ENCODE results near the gene QSOX1.
"Not testable (repeated sequence)": the region's sequence is repeated elsewhere in the genome, so short reads cannot be mapped to it uniquely, and the experiment has no call there.

Gene QSOX1, protein sequence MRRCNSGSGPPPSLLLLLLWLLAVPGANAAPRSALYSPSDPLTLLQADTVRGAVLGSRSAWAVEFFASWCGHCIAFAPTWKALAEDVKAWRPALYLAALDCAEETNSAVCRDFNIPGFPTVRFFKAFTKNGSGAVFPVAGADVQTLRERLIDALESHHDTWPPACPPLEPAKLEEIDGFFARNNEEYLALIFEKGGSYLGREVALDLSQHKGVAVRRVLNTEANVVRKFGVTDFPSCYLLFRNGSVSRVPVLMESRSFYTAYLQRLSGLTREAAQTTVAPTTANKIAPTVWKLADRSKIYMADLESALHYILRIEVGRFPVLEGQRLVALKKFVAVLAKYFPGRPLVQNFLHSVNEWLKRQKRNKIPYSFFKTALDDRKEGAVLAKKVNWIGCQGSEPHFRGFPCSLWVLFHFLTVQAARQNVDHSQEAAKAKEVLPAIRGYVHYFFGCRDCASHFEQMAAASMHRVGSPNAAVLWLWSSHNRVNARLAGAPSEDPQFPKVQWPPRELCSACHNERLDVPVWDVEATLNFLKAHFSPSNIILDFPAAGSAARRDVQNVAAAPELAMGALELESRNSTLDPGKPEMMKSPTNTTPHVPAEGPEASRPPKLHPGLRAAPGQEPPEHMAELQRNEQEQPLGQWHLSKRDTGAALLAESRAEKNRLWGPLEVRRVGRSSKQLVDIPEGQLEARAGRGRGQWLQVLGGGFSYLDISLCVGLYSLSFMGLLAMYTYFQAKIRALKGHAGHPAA

DNA sequence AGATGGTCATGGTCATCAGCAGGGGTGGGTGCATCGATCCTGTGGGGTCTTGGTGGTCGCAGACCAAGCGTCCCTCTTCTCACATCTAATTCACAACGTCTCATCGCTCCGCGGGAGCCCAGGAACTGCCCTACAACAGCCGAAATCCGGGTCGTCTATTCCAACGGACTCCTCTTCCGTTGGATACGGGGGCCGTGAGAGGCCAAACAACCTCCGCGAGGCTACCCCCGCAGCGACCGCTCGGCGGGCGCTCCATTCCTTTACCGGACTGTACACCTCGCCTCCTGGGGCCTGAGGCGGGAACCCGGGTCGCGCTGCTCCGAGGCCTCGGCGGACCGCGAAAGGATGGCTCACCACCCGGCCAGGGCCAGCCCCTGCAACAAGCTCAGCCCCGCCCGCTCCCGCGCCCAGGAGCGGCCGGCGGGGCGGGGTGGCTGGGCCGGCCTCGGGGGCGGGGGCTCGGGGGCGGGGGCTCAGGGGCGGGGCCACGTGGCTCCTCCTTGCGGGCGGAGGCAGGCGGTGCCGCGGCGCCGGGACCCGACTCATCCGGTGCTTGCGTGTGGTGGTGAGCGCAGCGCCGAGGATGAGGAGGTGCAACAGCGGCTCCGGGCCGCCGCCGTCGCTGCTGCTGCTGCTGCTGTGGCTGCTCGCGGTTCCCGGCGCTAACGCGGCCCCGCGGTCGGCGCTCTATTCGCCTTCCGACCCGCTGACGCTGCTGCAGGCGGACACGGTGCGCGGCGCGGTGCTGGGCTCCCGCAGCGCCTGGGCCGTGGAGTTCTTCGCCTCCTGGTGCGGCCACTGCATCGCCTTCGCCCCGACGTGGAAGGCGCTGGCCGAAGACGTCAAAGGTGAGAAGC lies at the start of gene QSOX1:
Gene QSOX1, plus strand, starts transcription at position 545 of the 857 bp plus-strand sequence. Its CDS starts 39 bp downstream, at position 584.
- DNase-seq (ENCODE audit: low spot score), result peak; percentile 96

DNA sequence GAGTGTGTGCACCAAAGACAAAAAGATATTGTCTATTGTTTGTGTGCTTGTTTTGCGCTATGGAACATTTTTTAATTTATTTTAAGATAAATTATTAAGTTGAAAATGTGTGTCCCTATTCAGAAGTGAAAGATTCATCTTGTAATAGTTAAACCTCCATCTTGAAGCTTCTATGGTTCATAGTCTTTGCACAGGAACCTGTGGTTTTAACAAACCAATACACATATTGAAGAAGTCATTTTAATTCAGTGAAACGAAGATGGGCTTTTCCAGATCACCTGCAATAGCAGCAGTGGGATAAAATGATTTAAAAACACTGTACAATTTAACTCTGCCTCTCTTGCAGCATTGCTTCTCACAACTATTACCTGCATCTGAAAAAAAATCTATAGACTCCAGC lies 42.6 kb upstream of the QSOX1 start:
- no peak for DNase-seq (ENCODE audit: low spot score)

DNA sequence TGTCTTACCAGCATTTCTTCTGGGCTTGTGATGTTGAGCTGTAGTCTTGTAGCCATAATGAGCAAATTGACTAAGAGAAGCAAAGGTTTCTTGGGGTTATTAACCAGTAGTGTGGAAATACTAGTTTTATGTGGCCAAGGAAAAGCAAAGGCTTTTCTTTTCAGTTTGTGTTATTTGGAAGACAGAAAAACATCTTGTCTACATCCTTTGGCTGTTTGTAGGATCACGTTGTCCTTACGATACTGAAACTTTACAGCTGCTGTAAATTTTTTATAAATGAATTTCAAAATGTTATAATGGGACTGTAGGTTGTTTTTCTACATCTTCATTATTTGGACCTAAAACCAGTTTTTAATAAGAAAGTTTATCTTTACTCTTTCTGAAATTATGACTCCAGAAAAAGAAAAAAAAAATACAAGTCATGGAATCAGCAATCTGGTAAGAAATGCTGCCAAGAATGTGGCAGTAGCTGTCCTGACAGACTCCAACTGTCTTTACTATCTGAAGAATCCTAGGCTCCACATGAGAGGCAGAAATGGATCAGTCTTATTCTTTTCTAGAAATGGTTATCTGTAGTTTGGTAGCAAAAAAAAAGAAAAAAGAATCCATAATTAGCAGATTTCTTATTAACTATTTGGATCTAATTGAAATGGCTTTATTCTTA lies 41.6 kb upstream of the QSOX1 start:
- DNase-seq (ENCODE audit: low spot score), result no peak

DNA sequence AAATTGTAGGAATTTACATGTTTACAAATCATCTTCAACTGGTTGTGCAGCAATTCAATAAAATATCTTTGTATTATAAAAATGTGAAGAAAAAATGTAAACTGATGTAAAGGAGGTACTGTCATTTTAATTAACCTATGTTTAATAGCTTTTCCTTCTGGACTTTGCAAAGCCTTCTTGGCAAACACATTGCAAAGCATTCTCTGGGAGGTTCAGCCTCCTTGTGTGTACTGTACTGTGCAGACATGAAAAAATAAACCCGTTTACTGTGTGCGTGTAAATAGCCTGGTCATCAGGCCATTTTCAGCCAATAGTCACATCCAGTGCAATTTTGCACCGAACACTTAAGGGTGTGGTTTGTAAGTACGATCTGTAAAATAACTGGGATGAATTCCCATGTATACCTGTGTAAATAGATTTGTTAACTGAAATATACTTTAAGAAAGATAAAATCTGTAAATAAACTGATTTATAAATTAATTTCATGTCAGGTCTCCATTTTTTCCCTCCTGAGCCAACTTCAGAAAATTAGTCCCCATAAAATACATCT lies 40.2 kb upstream of the QSOX1 start:
- DNase-seq (ENCODE audit: low spot score), result no peak

DNA sequence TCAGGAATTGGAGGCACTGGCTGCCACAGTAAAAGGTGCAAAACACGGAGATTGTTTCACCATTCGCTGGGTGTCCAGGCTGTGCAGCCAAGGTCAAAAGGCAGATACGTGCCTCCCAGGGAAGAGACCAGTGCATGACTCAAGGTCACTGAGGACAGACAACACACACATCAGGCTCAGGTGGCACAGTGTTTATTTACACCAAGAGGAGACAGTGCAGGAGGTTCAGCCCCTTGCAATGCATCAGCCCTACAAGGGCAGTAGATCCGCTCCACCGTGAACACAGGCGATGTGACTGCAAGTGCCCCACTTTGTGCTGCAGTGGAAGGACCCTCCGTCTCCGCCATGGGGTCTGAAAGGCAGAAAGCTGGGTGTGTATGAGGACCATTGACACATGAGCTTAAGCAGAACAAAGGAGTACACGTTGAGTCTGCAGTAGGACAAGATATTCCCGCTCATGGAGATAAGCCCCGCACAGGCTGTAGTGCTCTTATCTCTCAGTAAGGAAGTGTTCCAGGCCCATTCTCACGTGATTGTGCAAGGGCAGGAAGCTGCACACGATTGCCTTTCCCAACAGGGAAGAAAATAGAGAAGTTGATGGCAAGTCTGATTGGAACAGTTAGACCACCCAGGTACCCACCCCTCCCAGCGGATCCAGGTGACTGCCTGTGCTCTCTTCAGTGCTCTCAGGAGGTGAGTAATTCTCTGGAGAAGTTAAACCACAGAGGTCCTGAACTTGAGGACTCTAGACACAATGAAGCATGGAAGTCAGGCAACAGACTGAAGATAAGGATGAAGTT lies 37.5 kb upstream of the QSOX1 start:
- peak; percentile 29 for DNase-seq (ENCODE audit: low spot score)

DNA sequence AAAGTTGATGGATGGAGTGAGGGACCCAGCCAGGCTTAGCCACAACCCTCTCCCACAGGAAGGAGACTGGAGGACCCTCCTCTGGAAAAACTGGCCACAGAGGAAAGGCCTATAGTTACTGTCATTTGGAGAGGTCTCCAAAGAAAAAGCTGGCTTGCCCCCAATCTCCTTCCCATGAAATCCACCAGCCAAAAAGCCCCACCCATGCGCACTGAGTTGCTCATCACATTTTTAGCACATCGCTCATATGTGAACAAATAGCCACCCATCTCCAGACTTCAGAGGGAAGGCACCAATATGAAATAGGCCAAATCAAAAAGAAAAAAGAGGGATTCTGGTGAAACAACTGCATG lies 36.9 kb upstream of the QSOX1 start:
- DNase-seq (ENCODE audit: low spot score), result peak; percentile 76

DNA sequence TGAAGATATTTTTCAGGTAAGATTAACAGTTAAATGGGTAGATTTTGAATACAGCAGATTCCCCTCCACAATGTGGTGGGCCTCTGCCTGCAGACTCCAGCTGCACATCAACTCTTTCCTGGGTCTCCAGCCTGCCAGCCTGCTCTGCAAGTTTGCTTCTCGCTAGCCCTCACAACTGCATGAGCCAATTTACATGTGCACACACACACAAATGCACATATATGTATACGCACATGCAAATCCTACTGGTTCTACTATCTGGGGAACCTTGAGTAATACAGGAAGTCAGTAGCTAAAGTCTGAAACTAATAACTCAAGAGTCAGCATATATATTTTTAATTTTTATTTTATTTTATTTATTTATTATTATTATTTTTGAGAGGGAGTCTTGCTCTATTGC lies 34.8 kb upstream of the QSOX1 start:
- DNase-seq (ENCODE audit: low spot score), result no peak

DNA sequence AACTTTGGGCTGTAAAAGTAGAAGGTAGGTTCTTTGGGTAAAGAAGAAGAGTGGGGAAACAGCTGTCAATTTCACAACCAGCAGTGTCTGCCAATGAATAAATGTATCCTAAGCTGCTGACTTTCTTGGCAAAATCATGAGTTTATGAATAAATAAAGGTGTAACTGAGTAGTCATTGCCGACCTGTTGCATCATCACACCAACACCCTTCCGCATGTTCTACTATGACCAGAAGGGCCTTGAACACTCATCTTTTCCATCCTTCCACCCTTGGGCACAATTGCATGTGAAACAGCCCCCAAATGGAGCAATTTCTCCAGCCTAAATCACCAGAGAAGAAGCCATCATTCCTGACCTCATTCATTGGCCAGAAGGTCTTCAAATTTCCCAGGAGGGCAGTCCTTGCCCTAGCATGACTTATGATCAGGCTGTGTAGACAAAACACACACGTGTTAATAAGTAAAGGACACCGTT lies 31.2 kb upstream of the QSOX1 start:
- DNase-seq (ENCODE audit: low spot score), result no peak

DNA sequence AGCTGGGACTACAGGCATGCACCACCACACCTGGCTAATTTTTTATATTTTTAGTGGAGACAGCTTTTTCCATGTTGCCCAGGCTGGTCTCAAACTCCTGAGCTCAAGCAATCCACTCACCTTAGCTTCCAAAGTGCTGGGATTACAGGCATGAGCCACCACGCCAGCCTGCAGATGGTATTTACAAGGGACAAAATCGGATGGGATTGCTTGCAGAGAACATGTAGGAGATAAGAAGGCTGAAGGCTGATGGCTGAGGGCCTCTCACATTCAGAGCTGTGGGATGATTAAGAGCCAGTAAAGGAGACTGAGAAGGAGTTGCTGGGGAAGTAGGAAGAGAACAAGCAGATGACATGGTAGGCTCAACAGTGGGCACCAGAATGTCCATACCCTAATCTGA lies 24.0 kb upstream of the QSOX1 start:
- DNase-seq (ENCODE audit: low spot score), result no peak

DNA sequence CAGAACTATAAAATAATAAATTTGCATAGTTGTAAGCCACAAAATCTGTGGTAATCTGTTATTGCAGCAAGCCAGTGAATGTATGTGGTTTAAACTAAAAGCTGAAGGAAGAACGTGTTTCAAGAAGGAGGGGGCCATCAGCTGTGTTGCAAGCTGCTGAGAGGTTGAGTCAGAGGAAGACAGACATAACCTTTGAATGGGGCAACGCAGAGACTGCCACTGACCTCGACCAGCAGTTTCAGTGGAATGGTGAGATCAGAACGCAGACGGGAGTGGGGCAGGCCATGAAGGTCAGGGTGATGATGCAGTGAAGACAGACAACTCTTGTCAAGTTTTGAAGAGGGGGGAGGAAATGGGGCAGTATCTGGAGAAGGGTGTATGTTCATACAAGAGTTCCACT lies 23.2 kb upstream of the QSOX1 start:
- peak; percentile 92 for DNase-seq (ENCODE audit: low spot score)

DNA sequence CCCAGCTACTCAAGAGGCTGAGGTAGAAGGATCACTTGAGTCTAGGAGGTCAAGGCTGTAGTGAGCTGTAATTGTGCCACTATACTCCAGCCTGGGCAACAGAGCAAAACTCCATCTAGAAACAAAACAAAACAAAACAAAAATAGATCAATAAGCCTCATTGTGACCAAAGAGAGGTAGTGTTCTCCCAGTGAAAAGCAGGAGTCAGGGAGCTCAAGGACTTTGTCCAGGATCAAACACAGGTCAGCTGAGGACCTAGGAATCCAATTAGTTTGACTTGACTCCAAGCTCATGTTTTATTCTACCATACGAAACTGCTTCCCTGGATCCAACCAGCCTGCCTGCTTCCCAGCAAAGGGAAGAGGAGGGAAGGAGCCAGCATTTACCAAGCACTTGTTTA lies 21.5 kb upstream of the QSOX1 start:
- no peak for DNase-seq (ENCODE audit: low spot score)

DNA sequence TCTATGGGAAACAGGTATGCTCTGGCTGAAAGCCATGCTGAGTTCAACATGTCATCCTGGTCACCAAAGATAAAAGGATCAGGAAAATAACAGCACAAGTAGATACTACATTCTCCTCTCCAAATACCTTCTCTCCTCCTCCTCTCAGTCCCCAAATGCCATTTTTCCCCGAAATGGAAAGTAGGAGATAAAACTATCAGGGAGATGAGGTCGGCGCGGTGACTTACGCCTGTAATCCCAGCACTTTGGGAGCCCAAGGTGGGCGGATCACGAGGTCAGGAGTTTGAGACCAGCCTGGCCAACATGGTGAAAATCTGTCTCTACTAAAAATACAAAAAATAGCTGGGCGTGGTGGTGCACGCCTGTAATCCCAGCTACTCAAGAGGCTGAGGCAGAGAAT lies 21.0 kb upstream of the QSOX1 start:
- DNase-seq (ENCODE audit: low spot score), result not testable (repeated sequence)

DNA sequence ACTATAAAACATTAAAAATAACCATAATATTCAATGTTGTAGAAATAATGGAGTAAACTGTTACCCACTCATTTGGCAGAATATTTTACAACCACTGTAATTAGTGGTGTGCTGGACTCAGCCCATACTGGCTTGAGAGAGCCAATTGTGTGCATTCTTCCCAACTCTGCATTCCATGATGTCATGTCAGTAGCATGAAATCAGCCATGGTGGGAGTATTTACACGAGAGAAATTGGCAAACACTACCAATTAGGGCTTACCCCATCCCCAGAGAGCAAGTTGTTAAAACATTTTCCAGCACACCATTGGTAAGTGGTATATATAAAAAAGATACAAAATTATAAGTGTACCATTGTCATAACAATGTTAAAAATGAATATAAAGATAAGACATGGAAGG lies 19.1 kb upstream of the QSOX1 start:
- DNase-seq (ENCODE audit: low spot score), result no peak

DNA sequence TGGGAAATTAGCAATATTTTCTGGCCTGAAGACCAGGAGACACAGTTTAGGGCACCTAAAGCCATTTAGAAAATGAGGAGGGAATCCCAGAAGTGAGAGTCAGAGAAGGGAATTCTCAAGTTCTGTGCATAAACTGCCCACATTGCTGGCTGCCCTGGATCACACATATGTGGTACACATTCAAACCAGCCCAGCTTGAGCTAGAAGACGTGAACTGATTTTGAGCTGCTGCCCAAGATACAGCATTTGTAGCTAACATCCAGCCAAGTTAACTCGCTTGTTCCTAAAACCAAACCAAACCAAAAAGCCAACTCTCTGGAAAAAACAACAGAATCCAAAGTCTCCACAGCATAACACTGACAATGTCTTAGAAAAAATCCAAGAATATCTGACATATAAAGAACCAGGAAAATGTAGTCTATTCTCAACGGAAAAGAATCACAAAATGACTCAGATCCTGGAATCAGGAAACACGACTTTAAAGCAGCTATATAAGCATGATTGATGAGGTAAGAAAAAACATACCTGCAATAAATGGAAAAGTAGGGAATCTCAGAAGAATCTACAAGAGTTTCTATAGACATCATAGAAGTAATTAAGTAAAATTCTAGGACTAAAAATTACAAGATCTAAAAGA lies 18.2 kb upstream of the QSOX1 start:
- no peak for DNase-seq (ENCODE audit: low spot score)

DNA sequence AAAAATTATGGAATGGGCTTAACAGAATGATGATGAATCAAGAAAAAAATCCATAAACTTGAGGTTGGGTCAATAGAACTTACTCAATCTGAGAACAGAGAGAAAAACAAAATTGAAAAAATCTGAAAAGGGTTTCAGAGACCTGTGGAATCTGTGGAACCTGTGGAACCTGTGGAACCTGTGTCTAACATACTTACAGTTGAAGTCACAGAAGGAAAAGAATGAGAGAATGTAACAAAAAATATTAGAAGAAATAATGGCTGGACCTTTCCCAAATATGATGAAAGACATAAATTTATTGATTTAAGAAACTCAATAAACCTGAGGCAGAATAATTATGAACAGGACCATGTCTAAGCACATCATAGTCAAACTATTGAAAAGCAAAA lies 17.7 kb upstream of the QSOX1 start:
- no peak for DNase-seq (ENCODE audit: low spot score)

DNA sequence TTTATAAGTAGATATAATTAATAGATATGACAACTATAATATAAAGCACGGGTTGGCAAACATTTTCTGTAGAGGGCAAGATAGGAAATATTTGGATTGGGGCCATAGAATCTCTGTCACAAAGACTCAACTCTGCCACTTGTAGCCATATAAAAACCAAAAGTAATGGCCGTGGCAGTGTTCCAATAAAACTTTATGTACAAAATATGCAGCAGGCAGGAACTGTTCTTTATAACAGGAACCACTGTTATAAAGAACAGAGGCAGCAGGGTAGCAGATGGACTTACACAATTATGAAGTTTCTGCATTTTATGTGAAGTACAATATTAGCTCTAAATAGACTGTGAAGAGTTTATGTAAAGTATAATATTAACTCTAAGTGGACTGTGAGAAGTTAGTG lies 16.9 kb upstream of the QSOX1 start:
- no peak for DNase-seq (ENCODE audit: low spot score)

DNA sequence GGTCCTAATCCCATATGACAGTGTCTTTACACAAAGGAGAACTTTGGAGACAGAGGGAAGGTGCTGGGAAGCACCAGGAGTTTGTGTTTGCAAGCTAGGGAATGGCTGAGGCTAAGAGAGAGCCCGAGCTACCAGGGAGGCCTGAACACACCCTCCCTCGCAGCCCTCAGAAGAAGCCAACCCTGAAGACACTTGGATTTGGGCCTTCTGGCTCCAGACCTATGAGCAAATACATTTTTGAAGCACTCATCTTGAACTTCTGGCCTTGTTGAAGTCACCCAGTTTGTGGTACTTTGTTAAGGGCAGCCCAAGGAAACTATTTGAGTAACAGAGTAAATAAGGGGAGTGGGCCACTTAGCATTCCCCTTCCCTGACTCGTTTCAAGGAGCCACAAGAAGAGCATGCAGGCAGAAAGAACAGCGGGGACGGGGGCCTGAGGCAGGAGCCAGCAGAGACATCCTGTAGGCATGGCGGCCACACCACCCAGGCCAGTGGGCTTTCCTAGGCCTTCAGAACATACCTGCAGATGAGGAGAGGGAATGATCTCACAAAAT lies 13.2 kb upstream of the QSOX1 start:
- DNase-seq (ENCODE audit: low spot score), result no peak

DNA sequence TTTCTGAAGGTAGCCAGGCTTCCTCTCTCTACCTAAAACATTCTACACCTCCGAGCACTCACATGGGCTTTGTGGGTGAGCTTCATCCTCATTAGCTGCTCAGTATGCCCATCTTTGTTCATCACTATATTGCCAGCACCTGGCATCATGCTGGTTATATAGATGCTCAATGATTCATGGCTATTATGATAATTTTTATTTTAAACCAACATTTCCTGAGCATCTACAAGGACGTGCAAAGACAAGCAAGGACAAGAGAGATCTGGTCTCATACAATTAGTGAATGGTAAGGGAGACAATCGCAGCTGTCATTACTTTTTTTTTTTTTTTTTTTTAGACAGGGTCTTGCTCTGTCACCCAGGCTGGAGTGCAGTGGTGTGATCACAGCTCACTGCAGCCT lies 11.3 kb upstream of the QSOX1 start:
- no peak for DNase-seq (ENCODE audit: low spot score)

DNA sequence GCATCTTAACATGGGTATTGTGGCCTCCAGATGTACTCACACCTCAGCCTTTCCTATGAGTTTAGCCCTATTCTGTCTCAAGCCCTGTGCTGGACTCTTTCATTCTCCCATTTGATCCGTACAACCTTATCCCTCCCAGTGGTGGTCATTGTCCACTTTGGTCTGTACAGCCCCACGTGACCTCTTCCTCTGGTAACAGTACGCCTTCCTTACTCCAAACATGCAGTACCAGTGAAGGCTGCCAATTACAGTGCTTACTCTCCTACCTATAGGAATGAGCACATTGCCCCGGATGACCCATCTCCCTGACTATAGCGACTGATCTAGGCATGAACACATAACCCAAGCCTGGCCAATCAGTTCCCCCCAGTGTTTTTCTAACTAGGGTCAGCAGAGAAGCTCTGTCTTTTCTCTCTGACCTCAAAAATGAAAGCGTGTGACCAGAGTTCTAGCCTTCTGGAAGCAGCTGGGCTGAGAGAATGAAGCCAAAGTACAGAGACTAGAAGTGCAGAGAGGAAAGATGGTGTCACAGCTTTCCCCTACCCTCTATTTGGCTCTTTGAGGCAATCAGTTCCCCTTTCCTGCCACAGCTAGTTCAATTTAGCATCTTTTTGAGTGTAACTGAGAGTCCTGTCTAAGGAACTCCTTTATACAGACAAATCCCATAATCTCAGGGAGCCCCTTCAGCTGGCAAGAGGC lies 9.9 kb upstream of the QSOX1 start:
- DNase-seq (ENCODE audit: low spot score), result no peak

Measured in hepatic stellate cell (primary cell).